Loucy (cell line): ENCODE data around the gene GPATCH4.

Experiments used
- H2AFZ ChIP-seq: fragments of 200-600 bp; sonication (generic); 2 replicates; pipeline ENCODE4 v1.6.0; 2016; ENCODE audit warnings: antibody characterized with exemption, mild to moderate bottlenecking, low read length, moderate library complexity
- H3F3A ChIP-seq: fragments of 200-600 bp; 2 replicates; pipeline ENCODE4 v1.6.0; 2016; ENCODE audit warnings: antibody characterized with exemption, low read depth, mild to moderate bottlenecking
- H3K27me3 ChIP-seq: fragments of 200-600 bp; sonication (generic); 2 replicates; pipeline ENCODE4 v1.6.1; 2014; ENCODE audit warnings: low read length, mild to moderate bottlenecking; ENCODE audit not compliant: insufficient read depth, poor library complexity, severe bottlenecking
- H3K36me3 ChIP-seq: fragments of 200-600 bp; sonication (generic); 2 replicates; pipeline ENCODE4 v1.6.1; 2016; ENCODE audit warnings: low read length; ENCODE audit not compliant: insufficient read depth
- H3K4me1 ChIP-seq: fragments of 200-600 bp; sonication (generic); 2 replicates; pipeline ENCODE4 v1.5.1; 2014; ENCODE audit warnings: low read length, mild to moderate bottlenecking; ENCODE audit not compliant: insufficient read depth, poor library complexity, severe bottlenecking
- H3K4me2 ChIP-seq: fragments of 200-600 bp; sonication (generic); 2 replicates; pipeline ENCODE4 v1.6.0; 2014; ENCODE audit warnings: antibody characterized with exemption, low read length, low read depth, mild to moderate bottlenecking; ENCODE audit not compliant: poor library complexity, severe bottlenecking
- H3K4me3 ChIP-seq: fragments of 200-600 bp; sonication (generic); 2 replicates; pipeline ENCODE4 v1.5.1; 2014; ENCODE audit warnings: low read length, mild to moderate bottlenecking, mixed read lengths; ENCODE audit not compliant: poor library complexity, severe bottlenecking
- H3K79me2 ChIP-seq: fragments of 200-600 bp; sonication (generic); 2 replicates; pipeline ENCODE4 v1.6.1; 2014; ENCODE audit warnings: low read length; ENCODE audit not compliant: insufficient read depth
- H3K9ac ChIP-seq: fragments of 200-600 bp; sonication (generic); 2 replicates; pipeline ENCODE4 v1.6.0; 2014; ENCODE audit warnings: mild to moderate bottlenecking, low read depth, low read length, moderate library complexity; ENCODE audit not compliant: poor library complexity, severe bottlenecking
- H3K9me2 ChIP-seq: fragments of 200-600 bp; sonication (generic); replicated peaks from 2 replicates; pipeline ENCODE4 v1.6.1; 2016; ENCODE audit warnings: low read depth, low read length, mixed read lengths
- H3K9me3 ChIP-seq: fragments of 200-600 bp; sonication (generic); 2 replicates; pipeline ENCODE4 v1.6.1; 2014; ENCODE audit warnings: mild to moderate bottlenecking, antibody characterized with exemption, low read length, low read depth; ENCODE audit not compliant: insufficient read depth
- H4K20me1 ChIP-seq: fragments of 200-600 bp; sonication (generic); 2 replicates; pipeline ENCODE4 v1.6.0; 2014; ENCODE audit warnings: antibody characterized with exemption, low read length, mild to moderate bottlenecking; ENCODE audit not compliant: insufficient read depth, poor library complexity, severe bottlenecking
- EZH2phosphoT487 ChIP-seq: fragments of 200-600 bp; IDR thresholded peaks from 2 replicates; pipeline ENCODE4 v1.6.1; 2018; ENCODE audit warnings: antibody characterized with exemption, mild to moderate bottlenecking, moderate library complexity, borderline replicate concordance
- TF ChIP-seq, protein P1 (sequence below): fragments of 200-600 bp; sonication (generic); conservative IDR thresholded peaks from 2 replicates; pipeline ENCODE4 v1.5.1; 2014; ENCODE audit warnings: mild to moderate bottlenecking, antibody characterized with exemption, low read length

GPATCH4 gene

DNA sequence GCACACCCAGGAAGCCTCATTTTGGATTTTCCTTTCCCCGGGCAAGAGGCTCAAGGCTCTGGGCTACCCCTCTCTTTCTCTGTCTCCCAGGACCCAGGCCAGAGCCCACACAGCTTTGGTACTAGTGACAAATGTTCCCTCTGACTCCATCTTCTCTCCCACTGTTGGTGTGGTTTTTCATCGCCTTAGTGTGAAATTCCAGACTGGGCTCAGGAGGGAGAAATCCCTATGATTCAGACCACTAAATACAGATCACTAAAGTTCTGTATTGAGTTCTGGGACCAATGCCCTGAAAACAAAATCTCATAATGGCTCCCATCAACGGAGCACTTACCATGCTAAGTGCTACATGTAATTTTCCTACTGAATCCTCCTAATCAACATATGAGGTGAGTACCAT lies 55.0 kb downstream of the GPATCH4 start:
- no peaks in the 10 kb centered on the region for H4K20me1 ChIP-seq
- no peak overlapping the region for H3K9ac ChIP-seq
- H3K9me2 ChIP-seq, result no peaks in the 10 kb centered on the region
- no peak overlapping the region for H2AFZ ChIP-seq
- TF ChIP-seq, protein P1, sequence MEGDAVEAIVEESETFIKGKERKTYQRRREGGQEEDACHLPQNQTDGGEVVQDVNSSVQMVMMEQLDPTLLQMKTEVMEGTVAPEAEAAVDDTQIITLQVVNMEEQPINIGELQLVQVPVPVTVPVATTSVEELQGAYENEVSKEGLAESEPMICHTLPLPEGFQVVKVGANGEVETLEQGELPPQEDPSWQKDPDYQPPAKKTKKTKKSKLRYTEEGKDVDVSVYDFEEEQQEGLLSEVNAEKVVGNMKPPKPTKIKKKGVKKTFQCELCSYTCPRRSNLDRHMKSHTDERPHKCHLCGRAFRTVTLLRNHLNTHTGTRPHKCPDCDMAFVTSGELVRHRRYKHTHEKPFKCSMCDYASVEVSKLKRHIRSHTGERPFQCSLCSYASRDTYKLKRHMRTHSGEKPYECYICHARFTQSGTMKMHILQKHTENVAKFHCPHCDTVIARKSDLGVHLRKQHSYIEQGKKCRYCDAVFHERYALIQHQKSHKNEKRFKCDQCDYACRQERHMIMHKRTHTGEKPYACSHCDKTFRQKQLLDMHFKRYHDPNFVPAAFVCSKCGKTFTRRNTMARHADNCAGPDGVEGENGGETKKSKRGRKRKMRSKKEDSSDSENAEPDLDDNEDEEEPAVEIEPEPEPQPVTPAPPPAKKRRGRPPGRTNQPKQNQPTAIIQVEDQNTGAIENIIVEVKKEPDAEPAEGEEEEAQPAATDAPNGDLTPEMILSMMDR, result no peak
- no peak for TF ChIP-seq EZH2phosphoT487
- H3K4me2 ChIP-seq, result no peak overlapping the region
- no peaks in the 10 kb centered on the region for H3K9me3 ChIP-seq
- no peaks in the 10 kb centered on the region for H3F3A ChIP-seq
- H3K4me1 ChIP-seq, result peaks cover 5% of the 10 kb centered on the region
- no peaks in the 10 kb centered on the region for H3K79me2 ChIP-seq
- H3K27me3 ChIP-seq, result no peaks in the 10 kb centered on the region
- peaks cover 10% of the 10 kb centered on the region; the same call in 1 of the 2 replicates for H3K36me3 ChIP-seq
- no peak overlapping the region for H3K4me3 ChIP-seq

DNA sequence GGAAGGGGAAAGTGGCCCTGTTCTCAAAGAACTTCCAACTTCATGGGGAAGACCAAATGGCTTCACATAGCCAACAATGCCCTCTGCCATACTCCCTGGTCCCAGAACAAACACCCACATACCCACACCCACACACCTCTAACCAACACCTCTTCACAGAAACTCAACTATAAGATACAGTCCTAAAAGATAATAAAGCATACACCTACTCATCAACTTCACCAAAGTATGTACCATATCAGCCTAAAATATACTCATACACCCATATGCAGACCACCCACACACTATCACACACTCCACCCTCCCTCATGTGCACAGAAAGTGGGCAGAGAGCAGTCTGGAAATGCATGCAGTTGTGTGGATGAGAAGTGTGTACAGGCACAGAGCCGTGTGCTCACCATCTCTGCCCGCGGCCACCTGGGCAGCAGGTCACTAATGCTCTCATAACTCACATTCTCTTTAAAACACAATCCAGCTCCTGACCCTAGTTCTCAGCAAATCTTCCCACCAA lies 56.6 kb downstream of the GPATCH4 start:
- TF ChIP-seq, protein P1, result no peak
- TF ChIP-seq EZH2phosphoT487, result no peak
- no peaks in the 10 kb centered on the region for H3F3A ChIP-seq
- H2AFZ ChIP-seq, result no peak overlapping the region
- H3K4me3 ChIP-seq, result no peak overlapping the region
- H3K4me2 ChIP-seq, result no peak overlapping the region
- H3K9ac ChIP-seq, result no peak overlapping the region
- H3K4me1 ChIP-seq, result peaks cover 5% of the 10 kb centered on the region
- no peaks in the 10 kb centered on the region for H3K79me2 ChIP-seq
- H3K36me3 ChIP-seq, result peaks cover 10% of the 10 kb centered on the region; the same call in 1 of the 2 replicates
- no peaks in the 10 kb centered on the region for H3K9me2 ChIP-seq
- H3K27me3 ChIP-seq, result no peaks in the 10 kb centered on the region
- H4K20me1 ChIP-seq, result no peaks in the 10 kb centered on the region
- no peaks in the 10 kb centered on the region for H3K9me3 ChIP-seq
